ENCODE data around the gene ZNF628. TPM values are rescaled to one million over a fixed set of nuclear protein-coding genes. Genes with fewer than 3 reads are reported as not detected.

The ZNF628 gene
- polyA plus RNA-seq, 1 experiment = 0.12 TPM

DNA sequence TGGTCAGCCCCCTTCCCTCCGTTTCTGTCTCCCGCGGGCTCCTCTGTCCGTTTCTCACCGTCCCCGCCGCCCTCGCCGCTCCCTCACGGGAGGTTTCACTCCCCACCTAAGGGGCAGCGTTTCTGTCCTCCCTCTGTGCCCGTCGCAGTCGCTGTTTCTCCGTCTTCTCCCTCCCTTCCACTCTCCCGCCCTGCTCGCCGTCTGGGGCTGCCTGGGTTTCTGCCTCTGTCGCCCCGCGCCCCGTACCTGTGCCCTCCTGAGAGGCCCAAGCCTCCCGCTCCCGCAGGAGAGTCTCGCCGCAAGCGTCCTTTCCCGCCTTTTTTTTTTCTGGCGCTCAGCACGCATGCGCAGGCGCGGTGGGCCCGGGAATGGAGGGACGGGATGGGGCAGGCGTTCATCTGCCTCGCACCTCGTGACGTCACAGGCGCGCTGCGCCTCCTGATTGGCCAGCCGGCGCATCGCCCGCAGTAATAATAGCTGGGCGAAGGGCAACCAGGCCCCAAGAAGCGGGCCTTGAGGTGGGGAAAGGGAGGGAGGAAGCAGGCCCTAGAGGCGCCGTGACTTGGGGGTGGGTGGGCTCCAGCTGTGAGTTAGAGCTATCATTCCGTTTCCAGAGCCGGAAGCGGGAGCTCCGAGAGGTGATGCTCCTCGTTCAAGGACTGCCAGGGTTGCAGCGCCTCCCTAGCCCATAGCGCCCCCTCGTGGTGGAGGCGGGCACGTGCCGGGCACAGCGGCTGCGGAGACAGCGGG, 27.3 kb downstream of the ZNF628 start:
- TF ChIP-seq, protein P1, sequence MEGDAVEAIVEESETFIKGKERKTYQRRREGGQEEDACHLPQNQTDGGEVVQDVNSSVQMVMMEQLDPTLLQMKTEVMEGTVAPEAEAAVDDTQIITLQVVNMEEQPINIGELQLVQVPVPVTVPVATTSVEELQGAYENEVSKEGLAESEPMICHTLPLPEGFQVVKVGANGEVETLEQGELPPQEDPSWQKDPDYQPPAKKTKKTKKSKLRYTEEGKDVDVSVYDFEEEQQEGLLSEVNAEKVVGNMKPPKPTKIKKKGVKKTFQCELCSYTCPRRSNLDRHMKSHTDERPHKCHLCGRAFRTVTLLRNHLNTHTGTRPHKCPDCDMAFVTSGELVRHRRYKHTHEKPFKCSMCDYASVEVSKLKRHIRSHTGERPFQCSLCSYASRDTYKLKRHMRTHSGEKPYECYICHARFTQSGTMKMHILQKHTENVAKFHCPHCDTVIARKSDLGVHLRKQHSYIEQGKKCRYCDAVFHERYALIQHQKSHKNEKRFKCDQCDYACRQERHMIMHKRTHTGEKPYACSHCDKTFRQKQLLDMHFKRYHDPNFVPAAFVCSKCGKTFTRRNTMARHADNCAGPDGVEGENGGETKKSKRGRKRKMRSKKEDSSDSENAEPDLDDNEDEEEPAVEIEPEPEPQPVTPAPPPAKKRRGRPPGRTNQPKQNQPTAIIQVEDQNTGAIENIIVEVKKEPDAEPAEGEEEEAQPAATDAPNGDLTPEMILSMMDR (IDR thresholded peaks at IDR 0.05; ENCODE audit: low read depth, low read length) = peak; percentile 96
- Histone ChIP-seq H3K27me3 (ENCODE audit: control insufficient read depth, insufficient read depth, low read length) (no peaks in the 10 kb centered on the region), H3K27ac (ENCODE audit: low read depth, low read length) (no peak overlapping the region), H3K9me3 (ENCODE audit: control insufficient read depth, insufficient read depth, low read length) (peaks cover 7% of the 10 kb centered on the region; the same call in 1 of the 2 replicates), H3K4me3 (ENCODE audit: low read depth, low read length) (peak overlapping the region; percentile 69)
- POLR2A ChIA-PET = interaction anchor here (0.6 to 1.4 kb wide), 15 partner anchors 16 to 363 kb away, joined by 3 to 18 read pairs (median 4); partner anchors contain the start of genes HSPBP1, ISOC2, KMT5C and NAT14
- CTCF ChIA-PET = interaction anchor here (0.5 to 2.9 kb wide), 61 partner anchors 10 to 900 kb away, joined by 3 to 144 read pairs (median 4); partner anchors contain the start of genes FIZ1, ISOC2, NAT14 and SSC5D
- peak; percentile 80 for DNase-seq (ENCODE audit: low read depth, low spot score)

DNA sequence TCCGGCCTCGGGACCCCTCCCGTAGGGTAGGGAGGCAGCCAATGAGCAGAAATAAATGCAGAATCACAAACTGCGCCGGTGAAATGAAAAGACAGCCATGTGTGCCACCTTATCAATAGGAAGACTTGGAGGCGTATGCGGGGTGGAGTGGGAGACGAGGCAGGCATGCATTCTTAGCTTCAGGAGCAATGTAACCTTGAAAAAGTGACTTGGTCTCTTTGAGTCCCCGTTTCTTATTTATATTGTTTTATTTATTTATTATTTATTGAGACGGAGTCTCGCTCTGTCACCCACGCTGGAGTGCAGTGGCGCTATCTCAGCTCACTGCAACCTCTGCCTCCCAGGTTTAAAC, 27.8 kb downstream of the ZNF628 start:
- TF ChIP-seq, protein P1 (IDR thresholded peaks at IDR 0.05; ENCODE audit: low read depth, low read length) = no peak
- no peak for DNase-seq (ENCODE audit: low read depth, low spot score)
- Histone ChIP-seq H3K27me3 (ENCODE audit: control insufficient read depth, insufficient read depth, low read length) (no peaks in the 10 kb centered on the region), H3K27ac (ENCODE audit: low read depth, low read length) (no peak overlapping the region), H3K4me3 (ENCODE audit: low read depth, low read length) (no peak overlapping the region; the same call in 1 of the 2 replicates), H3K9me3 (ENCODE audit: control insufficient read depth, insufficient read depth, low read length) (peaks cover 7% of the 10 kb centered on the region; the same call in 1 of the 2 replicates)
- ChIA-PET POLR2A (interaction anchor here (0.5 to 1.4 kb wide), 16 partner anchors 11 to 363 kb away, joined by 3 to 18 read pairs (median 4); partner anchors contain the start of genes HSPBP1, ISOC2, KMT5C and NAT14), CTCF (interaction anchor here (0.6 to 2.9 kb wide), 49 partner anchors 9 to 899 kb away, joined by 3 to 144 read pairs (median 5); partner anchors contain the start of genes FIZ1, ISOC2, NAT14 and SSC5D)

DNA sequence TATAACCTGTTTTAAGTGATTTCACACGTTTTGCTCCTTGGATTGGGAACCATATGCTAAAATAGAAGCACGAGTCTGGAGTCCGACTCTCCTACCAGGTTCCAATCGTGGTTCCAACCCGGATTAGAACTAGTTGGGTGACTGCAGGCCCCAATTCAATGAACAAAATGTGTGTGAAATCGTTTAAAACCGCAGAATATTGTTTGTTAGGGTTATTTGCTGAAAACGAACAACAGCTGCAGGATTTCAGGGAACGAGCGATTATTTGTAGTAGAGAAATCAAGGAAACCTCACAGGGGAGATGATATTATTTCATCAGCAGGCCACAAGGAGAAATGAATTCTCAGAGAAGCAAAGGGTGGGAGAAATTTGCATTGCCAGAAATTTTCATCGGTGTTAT, 28.6 kb downstream of the ZNF628 start:
- Histone ChIP-seq H3K27ac (ENCODE audit: low read depth, low read length) (no peak overlapping the region), H3K4me3 (ENCODE audit: low read depth, low read length) (no peak overlapping the region), H3K9me3 (ENCODE audit: control insufficient read depth, insufficient read depth, low read length) (peaks cover 7% of the 10 kb centered on the region; the same call in 1 of the 2 replicates), H3K27me3 (ENCODE audit: control insufficient read depth, insufficient read depth, low read length) (no peaks in the 10 kb centered on the region)
- ChIA-PET CTCF (interaction anchor here (0.7 to 2.9 kb wide), 21 partner anchors 9 to 371 kb away, joined by 3 to 144 read pairs (median 10); partner anchors contain the start of genes FIZ1, NAT14, SSC5D and ZNF524), POLR2A (interaction anchor here (0.6 kb wide), 1 partner anchor 126 kb away, joined by 5 read pairs; no protein-coding TSS in a partner anchor)
- no peak for DNase-seq (ENCODE audit: low read depth, low spot score)
- TF ChIP-seq, protein P1 (IDR thresholded peaks at IDR 0.05; ENCODE audit: low read depth, low read length) = no peak

DNA sequence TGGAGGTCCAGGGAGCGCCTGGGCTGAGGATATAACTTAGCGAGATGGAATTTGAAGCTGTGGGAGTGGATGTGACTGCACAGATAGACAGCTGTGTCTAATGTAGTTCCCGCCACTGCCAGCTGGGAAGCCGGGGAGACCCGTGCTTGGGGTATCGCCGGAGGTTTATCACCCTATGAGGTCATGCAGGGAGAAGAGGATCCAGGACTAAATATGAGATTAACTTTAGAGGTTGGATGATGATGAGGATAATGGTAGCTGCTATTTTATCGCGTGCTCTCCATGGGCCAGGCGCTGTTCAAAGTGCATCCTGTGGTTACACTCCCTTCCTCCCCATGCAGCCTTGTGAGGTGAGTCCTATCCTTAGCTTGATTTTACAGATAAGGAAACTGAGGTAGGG, 31.7 kb downstream of the ZNF628 start:
- H3K27ac ChIP-seq (ENCODE audit: low read depth, low read length) = no peak overlapping the region
- DNase-seq (ENCODE audit: low read depth, low spot score) = no peak
- no peak overlapping the region for H3K4me3 ChIP-seq (ENCODE audit: low read depth, low read length)
- peaks cover 5% of the 10 kb centered on the region; the same call in 1 of the 2 replicates for H3K9me3 ChIP-seq (ENCODE audit: control insufficient read depth, insufficient read depth, low read length)
- TF ChIP-seq, protein P1 (IDR thresholded peaks at IDR 0.05; ENCODE audit: low read depth, low read length) = no peak
- H3K27me3 ChIP-seq (ENCODE audit: control insufficient read depth, insufficient read depth, low read length) = no peaks in the 10 kb centered on the region
- CTCF ChIA-PET = interaction anchor here (1.0 to 2.6 kb wide), 3 partner anchors 41 to 124 kb away, joined by 4 to 26 read pairs (median 11); partner anchors contain the start of gene ZNF865
- POLR2A ChIA-PET = interaction anchor here (0.7 kb wide), 1 partner anchor 100 kb away, joined by 3 read pairs; the partner anchor contains the start of gene UBE2S

All from AG04450 (cell line).